HG02870 (cell line): ENCODE measurements around the gene OR10J1.

Experiments used
- ATAC-seq: cut with Tn5 transposase; IDR thresholded peaks from one replicate; pipeline ENCODE4 v1.9.1; 2021; ENCODE audit warnings: mild to moderate bottlenecking, moderate library complexity; ENCODE audit not compliant: unreplicated experiment

The OR10J1 gene

DNA sequence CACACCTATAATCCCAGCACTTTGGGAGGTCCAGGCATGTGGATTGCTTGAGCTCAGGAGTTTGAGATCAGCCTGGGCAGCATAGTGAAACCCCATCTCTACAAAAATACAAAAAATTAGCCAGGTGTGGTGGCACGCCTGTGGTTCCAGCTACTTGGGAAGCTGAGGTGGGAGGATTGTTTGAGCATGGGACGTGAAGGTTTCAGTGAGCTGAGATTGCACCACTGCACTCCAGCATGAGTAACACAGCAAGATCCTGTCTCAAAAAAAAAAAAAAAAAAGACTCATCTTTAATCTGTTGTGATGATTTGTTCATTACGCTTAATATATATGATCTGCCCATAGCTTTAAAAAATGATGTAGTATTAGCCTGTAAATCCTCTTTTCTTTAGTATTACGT lies 44.0 kb downstream of the OR10J1 start:
- no peak for ATAC-seq
